NCI-H2171 treated with DMSO at 0.1 percent for 48 hours (cell line): ENCODE data around the gene RASA1.
"Not testable (repeated sequence)": the region's sequence is repeated elsewhere in the genome, so short reads cannot be mapped to it uniquely, and the experiment has no call there.

ENCODE experiments used
- DNase-seq: peaks from one replicate; lab custom pipeline; 2025; lab: John Stamatoyannopoulos, UW

Gene RASA1

DNA sequence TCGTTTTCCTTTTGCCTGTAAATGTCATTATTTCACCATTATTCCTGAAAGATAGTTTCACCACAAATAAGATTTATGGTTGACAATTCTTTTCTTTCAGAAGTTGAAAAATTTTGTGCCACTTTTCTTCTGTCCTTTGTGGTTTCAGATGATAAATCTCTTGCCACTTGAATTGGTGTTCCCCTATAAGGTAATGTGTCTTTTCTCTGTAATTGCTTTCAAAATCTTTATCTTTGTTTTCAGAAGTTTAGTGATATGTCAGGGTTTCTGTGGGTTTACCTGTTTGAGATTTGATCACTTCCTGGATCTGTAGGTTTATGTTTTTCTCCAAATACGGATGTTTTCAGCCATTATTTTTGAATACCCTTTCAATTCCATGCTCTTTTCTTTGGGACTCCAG lies 14.6 kb downstream of the RASA1 start:
- DNase-seq: no peak

DNA sequence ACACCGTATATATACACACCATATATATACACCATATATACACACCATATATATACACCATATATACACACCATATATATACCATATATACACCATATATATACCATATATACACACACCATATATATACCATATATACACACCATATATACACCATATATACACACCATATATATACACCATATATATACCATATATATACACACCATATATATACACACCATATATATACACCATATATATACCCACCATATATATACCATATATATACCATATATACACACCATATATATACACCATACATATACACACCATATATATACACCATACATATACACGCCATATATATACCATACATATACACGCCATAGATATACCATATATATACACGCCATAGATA lies 19.6 kb downstream of the RASA1 start:
- DNase-seq: not testable (repeated sequence)

DNA sequence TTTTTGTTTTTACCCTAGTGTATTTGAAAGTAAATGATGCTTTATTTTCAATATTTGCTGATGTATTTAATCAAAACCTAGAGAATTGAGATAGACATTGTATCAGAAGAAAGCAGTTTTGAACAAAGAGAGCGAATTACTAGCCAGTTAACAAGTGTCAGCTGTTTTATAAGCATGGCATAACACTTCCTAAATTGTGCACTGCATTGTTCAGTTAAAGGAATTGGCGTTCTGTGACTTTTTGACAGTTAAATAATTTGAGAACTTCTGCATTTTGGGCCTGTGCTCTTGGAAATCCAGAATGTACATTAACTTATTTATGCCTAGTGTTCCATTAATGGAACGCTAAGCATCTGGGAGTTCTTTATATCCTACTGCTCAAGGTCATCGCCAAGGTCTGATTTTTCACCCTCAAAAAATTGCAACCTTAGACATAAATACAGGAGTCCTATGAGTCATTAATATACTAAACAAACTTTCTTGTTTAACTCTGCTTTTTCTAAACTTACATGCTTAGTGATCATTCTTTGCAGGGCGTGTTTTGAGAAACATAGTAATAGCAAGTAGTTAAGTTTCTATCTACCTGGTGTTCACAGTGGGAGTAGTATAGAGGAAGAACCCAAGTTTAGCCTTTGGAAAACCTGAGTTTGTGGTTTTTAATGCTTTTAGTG lies 31.1 kb downstream of the RASA1 start:
- DNase-seq: no peak

DNA sequence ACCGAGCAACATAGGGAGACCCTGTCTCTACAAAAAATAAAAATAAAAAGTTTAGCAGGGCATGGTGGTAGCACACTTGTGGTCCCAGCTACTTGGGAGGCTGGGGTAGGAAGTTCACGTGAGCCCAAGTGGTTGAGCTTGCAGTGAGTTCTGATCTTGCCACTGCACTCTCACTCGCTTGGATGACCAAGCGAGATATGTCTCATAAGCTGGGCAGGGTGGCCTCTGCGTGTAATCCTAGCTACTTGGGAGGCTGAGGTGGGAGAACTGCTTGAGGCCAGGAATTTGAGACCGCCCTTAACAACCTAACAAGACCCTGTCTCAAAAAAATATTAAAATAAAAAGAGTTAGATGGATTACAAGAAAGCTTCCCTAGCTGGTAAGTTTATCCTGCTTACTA lies 32.5 kb downstream of the RASA1 start:
- no peak for DNase-seq

DNA sequence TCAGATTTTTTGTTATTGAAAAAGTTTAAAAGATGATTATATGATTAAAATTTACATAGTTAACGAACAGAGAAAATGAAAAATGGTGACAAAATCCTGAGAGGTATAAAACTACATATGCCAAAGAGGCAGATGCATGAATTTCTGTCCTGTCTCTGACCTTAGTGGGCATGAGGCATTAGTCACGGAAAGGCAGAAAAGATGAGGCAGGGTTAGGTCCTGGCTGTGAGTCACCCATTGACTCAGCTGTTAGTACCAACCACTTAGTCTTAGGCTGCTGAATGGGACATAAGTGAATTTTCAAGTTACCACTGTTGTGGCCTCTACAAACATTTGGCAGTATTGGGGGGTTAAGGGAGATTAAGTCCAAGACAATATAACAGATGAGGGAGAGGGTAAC lies 33.1 kb downstream of the RASA1 start:
- DNase-seq: no peak

DNA sequence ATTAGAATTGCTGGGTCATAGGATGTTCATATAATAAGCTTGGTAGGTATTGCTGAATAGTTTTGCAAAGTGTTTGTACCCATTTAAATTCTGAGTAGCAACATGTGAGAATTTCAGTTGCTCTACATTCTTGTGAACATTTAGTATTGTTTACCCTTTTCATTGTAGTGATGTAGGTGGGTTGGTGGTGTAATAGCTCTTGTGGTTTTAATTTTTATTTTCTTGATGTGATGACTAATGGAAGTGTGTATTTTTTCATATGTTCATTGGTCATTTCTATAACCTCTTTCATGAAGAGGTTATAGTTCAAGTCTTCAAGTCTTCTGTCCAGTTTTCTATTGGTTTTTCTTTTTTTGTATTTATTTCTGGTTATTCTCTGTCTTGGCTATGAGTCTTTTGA lies 34.4 kb downstream of the RASA1 start:
- no peak for DNase-seq

DNA sequence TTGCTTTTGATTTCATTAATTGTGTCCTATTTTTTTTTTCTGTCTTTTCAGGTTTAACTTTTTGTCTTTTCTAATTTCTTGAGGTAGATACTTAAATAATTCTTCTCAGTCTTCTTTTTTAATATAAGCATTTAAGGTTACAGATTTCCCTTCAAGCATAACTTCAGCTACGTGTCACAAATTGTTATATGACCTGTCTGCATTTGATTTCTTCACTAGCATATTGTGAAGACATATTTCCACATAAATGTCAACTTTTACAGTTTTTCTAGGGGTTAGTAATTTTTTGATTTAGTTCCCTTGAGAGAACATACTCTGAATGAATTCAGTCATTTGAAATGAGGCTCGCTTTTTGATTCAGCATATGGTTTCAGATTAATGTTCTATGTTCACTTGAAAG lies 35.6 kb downstream of the RASA1 start:
- no peak for DNase-seq

DNA sequence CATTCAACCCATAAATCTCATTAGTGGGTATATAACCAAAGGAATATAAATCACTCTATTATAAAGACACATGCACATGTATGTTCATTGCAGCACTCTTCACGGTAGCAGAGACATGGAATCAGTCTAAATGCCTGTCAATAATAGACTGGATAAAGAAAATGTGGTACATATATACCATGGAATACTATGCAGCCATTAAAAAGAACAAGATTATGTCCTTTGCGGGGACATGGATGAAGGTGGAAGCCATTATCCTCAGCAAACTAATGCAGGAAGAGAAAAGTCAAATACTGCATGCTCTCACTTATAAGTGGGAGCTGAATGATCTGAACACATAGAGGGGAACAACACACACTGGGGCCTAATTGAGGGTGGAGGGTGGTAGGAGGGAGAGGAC lies 38.4 kb downstream of the RASA1 start:
- DNase-seq: not testable (repeated sequence)

DNA sequence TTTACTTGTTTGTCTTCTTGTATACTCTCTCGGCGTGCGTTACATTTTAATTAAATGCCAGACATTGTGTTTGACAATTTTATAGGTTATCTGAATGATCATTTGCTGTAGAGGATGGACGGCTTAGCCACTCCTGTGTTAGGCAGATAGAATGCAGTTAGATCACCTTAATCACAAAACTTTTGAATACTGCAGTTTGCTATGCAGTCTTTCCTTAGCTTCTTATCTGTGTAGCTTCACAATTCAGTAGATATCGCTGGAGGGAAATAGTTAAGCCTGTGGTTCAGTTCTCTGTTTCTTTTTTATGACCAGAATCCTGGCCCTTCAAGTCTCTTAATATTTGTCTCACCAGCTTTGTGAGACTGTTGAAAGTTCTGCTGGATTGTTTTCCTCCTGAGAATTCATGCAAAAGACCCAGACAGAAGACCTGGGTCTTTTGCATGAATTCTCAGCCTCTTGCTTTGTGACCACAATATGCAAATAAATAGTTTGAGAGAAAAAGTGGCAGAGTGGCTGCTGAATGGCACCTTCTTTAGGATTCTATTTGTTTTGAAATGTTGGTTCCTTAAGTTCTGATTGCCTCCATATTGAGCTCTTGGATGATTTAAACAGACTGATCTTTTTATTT lies 40.2 kb downstream of the RASA1 start:
- no peak for DNase-seq

DNA sequence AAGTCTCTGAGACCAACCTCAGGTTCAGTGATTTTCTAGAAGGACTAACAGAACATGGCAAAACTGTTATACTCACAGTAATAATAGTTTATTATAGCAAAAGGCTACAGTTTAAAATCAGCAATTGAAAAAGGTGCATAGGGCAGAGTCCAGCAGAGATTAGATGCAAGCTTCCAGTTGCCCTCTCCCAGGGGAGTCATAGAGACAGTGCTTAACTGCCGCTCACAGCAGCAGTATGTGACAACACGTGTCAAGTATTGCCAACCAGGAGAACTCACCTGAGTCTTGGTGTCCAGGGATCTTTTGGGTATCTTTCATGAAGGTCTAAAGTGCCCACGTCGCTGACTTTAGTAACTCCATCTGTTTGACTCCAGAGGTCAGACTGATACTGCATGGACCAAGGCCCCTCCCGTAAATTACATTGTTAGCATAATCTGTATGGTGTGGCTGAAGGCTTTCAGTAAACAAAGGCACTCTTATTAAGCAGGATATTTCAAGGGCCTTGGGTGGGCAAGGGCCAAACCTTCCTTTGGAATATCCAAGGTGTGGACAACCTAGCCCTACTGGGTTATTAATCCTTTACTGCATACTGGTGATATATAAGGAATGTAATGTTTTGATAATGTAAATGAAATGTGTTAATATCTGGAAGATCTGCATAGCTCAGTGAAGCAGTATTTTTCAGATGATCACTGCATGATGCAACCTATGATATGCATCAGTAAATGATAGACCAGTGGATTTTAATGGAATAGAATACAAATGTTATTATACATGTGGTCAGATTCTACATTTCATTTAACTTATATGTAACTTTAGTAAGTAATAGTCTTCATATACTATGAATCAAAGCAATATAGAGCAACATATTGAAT lies 44.0 kb downstream of the RASA1 start:
- no peak for DNase-seq

DNA sequence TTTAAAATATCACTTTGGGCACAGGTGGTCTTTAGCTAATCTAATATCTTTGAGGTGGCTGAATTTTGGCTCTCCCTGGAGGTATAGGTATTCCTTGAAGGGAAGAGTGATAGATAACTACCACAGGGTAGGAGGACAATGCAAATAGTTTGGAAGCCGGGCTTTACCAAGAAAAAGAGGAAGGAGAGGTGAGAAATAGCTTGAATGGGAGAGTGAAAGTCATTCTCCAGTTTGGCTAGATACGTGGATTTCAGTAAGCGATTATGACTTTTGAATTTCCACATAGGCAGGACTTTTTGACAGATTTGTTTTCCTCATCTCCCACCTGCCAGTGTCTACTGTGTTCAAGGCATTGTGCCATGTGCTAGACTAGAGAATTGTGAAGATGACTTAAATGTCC lies 45.5 kb downstream of the RASA1 start:
- DNase-seq: no peak

DNA sequence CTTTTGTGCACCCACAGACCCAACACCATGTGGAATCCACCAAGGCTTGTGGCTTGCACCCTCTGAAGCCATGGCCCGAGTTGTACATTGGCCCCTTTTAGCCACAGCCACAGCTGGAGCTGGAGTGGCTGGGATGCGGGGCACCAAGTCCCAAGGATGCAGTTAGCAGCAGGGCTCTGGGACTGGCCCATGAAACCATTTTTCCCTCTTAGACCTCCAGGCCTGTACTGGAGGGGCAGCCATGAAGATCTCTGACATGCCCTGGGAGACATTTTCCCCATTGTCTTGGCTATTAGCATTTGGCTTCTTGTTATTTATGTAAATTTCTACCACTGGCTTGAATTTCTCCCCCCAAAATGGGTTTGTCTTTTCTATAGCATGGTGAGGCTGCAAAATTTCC lies 51.8 kb downstream of the RASA1 start:
- no peak for DNase-seq

DNA sequence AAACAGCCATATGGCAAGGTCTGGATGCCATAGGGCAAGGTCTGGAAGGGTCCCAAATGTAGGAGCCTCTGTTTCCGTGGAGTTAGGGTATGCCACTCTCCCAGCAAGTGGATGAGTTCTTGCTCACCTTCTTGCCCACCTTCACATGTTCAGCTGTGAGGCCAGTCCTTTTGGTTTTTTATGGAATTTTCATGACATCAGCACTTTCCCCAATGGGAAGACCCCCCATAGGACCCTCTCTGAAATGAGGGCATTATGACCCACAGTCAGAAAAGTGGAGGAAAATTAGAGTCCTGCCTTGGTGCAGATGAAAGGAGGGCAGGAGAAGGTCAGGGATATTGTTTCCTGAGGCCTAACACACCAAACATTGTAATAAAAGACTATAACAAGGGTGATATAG lies 53.9 kb downstream of the RASA1 start:
- DNase-seq: no peak

DNA sequence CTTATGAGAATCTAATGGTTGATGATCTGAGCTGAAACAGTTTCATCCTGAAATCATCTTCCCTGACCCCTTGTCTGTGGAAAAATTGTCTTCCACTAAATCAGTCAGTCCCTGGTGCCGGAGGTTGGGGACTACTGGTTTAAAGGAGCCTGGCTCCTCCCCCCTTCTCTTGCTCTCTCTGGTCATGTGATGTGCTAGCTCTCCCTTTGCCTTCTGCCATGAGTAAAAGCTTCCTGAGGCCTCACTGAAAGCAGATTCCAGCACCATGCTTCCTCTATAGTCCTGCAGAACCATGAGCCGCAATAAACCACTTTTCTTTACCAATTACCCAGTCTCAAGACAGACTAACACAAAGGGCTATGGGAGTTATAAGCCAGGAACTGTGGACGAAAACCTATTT lies 54.7 kb downstream of the RASA1 start:
- no peak for DNase-seq

DNA sequence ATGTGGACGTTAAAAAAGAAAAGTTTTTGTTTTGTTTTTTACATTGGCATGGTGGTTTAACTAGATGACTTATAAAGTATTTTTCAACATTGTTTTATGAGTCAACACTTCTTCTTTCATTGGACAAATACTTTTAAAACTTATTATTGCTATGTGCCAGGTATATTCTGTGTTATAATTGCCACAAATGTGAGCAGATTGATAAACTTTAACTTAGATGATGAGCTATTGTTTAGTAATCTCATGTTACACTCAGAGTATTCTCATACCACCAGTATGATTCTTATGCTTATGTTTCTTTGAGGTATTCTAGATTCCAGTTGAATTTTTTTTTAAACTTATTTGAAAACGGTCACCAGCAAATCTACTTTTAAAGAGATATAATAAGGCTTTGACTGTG lies 60.3 kb downstream of the RASA1 start:
- no peak for DNase-seq

DNA sequence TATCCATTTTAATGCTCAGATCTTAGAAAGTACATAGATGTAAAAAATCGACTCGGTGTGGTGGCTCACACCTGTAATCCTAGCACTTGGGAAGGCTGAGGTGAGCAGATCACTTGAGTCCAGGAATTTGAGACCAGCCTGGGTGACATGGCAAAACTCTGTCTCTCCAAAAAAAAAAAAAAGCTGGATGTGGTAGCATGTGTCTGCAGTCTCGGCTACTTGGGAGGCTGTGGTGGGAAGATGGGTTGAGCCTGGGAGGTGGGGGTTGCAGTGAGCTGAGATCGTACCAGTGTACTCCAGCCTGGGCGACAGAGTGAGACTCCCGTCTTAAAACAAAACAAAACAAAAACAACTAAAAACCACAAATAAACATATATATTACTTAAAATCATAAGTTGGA lies 61.4 kb downstream of the RASA1 start:
- DNase-seq: no peak

DNA sequence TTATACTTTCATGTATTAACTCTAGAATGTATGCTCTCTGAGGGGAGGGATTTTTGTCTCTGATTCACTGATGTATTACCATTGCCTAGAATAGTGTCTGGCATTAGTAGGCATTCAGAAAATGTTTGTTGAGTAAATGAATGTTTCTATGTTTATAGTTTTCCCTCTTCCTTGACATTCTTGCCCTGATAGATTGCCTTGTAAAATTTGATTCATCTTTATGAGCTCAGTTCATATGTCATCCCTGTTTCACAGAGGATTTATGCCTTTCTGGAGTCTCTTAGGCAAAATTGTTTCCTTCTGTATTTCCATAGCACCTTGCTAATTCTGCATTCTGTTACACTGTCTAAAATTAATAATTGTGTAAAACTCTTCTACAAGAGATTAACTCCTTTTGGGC lies 72.3 kb downstream of the RASA1 start:
- no peak for DNase-seq

DNA sequence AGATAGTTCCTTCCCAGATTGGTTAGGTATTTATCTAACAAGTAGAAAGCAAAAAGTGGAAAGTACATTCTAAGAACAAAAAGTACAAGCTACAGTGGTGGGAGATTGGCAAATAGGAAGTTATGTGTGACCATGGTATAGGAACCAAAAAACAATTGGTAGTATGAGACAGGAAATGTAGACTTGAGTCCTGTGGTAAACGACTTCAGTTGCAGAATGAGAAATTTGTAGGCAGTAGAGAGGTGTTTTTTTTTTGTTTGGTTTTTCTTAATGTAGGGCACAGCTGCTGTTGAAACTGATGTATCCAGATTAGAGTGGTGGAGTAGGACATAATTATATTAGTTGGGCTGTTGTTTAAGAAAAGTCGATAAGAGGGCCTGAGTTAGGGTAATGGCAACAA lies 73.0 kb downstream of the RASA1 start:
- DNase-seq: no peak

DNA sequence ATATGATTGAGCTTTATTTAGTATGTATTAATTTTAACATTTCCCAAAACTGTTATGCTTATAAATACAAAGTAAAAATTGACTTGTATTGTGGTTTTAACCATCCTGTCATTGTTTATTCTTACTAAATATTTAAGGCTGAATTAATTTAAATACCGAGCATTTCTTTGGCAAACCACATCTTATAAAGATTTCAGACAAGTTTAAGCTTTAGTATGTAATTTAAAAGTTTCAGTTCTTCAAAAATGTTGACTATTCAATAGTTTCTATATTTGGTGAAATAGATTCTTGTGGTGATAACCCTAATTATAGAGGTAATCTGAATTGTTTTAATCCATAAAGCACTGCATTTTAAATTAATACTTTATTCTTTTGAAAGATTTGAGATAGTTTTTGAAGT lies 79.6 kb downstream of the RASA1 start:
- no peak for DNase-seq

DNA sequence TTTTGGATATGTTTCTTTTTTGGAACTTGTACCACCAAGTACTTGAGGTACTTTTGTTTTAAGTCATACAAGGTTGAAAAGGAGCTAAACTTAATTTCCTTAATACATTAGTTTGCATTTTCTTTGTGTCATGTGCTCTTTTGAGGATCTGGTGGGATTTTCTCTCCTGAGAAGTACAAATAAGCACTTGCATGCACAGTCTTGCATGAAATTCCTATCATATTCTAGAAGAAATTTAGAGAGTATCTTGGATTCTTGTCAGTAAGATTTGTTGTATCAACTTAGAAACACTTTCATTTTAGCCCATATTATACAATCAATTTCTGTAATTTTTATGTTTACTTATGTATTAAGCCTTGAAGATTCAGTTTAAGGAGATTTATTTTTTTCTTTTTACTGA lies 80.2 kb downstream of the RASA1 start:
- no peak for DNase-seq

DNA sequence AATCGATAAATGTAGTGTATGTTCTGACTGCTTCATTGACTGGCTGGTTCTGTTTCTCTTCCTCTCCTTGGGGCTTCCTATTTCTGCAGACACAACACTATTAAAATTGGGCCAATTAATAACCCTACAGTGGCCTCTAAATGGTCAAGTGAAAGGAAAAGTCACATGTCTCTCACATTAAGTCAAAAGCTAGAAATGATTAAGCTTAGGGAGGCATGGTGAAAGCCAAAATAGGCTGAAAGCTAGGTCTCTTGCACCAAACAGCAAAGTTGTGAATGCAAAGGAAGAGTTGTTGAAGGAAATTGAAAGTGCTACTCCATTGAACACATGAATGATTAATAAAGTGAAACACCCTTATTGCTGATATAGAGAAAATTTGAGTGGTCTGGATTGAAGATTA lies 86.8 kb downstream of the RASA1 start:
- DNase-seq: no peak

DNA sequence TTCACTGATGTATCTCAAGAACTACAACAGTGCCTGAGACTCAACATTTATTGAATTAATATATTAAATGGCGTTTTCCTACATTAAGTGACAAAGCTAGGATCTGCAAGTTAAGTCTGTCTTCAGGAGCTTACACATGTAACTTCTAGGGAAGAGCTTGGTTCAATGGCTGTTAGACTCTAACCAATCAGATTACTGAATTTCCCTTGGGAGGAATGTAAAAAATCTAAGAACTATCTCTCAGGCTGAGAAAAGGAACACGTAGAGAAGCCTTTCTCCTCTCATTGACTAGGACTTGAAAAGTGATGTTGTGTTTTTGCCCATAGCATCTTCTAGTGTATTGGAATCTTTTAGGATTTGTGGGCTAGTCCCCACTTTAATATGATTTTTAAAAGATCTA lies 91.4 kb downstream of the RASA1 start:
- DNase-seq: no peak

DNA sequence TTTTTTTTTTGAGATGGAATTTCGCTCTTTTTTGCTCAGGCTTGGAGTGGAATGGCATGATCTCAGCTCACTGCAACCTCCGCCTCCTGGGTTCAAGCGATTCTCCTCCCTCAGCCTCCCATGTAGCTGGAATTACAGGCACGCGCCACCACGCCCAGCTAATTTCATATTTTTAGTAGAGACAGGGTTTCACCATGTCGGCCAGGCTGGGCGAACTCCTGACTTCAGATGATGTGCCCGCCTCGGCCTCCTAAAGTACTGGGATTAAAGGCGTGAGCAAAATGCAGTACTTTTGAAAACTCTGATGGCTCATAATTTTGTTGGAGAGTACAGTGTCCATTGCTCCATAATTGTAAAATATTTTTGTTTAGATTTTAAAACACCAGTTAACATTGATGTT lies 92.4 kb downstream of the RASA1 start:
- DNase-seq: no peak
